Ishikawa (cell line): Measurements from ENCODE around the gene STAC2.

Source experiments
- CEBPB ChIP-seq: IDR thresholded peaks from 2 replicates; pipeline ENCODE4 v1.6.1; 2012
- CREB1 ChIP-seq: IDR thresholded peaks from 2 replicates; pipeline ENCODE4 v1.6.1; 2012; ENCODE audit warnings: low read depth
- EGR1 ChIP-seq: IDR thresholded peaks from 2 replicates; pipeline ENCODE4 v1.6.1; 2012
- EP300 ChIP-seq: IDR thresholded peaks from 2 replicates; pipeline ENCODE4 v1.6.1; 2012; ENCODE audit warnings: borderline replicate concordance
- FOXM1 ChIP-seq: IDR thresholded peaks from 2 replicates; pipeline ENCODE4 v1.6.1; 2012; ENCODE audit warnings: low read depth, borderline replicate concordance
- RAD21 ChIP-seq: IDR thresholded peaks from 2 replicates; pipeline ENCODE4 v1.6.1; 2012; ENCODE audit warnings: low read depth
- TAF1 ChIP-seq: IDR thresholded peaks from 2 replicates; pipeline ENCODE4 v1.6.1; 2012; ENCODE audit warnings: low read depth, mild to moderate bottlenecking
- TCF12 ChIP-seq: IDR thresholded peaks from 2 replicates; pipeline ENCODE4 v1.6.1; 2012; ENCODE audit warnings: low read depth
- TEAD4 ChIP-seq: IDR thresholded peaks from 2 replicates; pipeline ENCODE4 v1.6.1; 2012
- YY1 ChIP-seq: IDR thresholded peaks from 2 replicates; pipeline ENCODE4 v1.6.1; 2012; ENCODE audit warnings: low read depth
- ZBTB7A ChIP-seq: IDR thresholded peaks from 2 replicates; pipeline ENCODE4 v1.6.1; 2012; ENCODE audit warnings: low read depth
- TF ChIP-seq, protein P1 (sequence below): IDR thresholded peaks from 2 replicates; pipeline ENCODE4 v1.6.1; 2012
- TF ChIP-seq, protein P2 (sequence below): IDR thresholded peaks from 2 replicates; pipeline ENCODE4 v1.6.1; 2012
- TF ChIP-seq, protein P3 (sequence below): IDR thresholded peaks from 2 replicates; pipeline ENCODE4 v1.6.1; 2012; ENCODE audit warnings: low read depth, mild to moderate bottlenecking

The STAC2 gene

DNA sequence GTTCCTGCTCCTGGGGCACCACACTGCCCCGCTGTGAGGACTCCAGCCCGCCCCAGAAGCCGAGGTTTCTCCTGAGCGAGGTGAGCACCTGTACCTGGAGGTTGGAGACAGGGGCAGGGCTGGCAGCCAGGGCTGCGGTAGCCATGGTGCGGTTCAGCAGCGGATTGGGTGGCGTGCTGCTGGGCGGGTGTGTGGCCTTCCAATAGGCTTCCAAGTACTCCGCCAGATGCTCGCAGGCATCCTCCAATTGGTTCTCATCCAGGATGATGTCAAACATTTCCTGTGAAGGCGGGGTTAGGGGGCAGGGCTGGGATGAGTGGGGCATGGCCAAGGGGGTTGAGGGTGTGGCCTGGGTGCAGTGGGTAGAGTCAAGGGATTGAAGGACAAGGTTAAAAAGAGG, 48.5 kb downstream of the STAC2 start:
- TF ChIP-seq EP300 (no peak), YY1 (peak; percentile 58; the same call in 1 of the 2 replicates), CREB1 (peak; percentile 74), TAF1 (0 out of 2 replicates have a peak, but pooled peaks have one; percentile 26)
- TF ChIP-seq, protein P1, sequence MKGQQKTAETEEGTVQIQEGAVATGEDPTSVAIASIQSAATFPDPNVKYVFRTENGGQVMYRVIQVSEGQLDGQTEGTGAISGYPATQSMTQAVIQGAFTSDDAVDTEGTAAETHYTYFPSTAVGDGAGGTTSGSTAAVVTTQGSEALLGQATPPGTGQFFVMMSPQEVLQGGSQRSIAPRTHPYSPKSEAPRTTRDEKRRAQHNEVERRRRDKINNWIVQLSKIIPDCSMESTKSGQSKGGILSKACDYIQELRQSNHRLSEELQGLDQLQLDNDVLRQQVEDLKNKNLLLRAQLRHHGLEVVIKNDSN, result 0 out of 2 replicates have a peak, but pooled peaks have one; percentile 31
- TF ChIP-seq, protein P2, sequence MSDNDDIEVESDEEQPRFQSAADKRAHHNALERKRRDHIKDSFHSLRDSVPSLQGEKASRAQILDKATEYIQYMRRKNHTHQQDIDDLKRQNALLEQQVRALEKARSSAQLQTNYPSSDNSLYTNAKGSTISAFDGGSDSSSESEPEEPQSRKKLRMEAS, result peak; percentile 59; the same call in 1 of the 2 replicates

DNA sequence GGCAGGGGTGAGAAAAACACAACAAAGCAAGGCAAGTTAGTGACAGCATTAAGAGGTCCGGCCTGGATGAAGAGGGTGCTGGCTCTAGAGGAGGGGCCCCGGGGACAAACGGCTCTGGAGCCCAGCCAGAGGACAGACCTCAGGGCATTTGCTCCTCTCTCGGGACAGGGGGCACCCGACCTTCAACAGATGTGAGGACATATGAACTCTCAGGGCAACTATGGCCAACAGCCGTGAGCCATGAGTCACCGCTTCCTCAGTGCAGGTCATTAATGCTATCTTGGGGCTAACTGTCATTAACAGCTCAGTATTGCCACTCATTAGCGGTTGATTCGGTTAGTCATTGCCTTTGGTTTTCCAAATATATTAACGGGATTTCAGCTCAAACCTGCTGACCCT, 50.1 kb downstream of the STAC2 start:
- TF ChIP-seq TEAD4 (no peak), EP300 (no peak), TCF12 (no peak), ZBTB7A (no peak), RAD21 (no peak), CEBPB (no peak), EGR1 (no peak), YY1 (no peak), TAF1 (no peak)
- TF ChIP-seq, protein P3, sequence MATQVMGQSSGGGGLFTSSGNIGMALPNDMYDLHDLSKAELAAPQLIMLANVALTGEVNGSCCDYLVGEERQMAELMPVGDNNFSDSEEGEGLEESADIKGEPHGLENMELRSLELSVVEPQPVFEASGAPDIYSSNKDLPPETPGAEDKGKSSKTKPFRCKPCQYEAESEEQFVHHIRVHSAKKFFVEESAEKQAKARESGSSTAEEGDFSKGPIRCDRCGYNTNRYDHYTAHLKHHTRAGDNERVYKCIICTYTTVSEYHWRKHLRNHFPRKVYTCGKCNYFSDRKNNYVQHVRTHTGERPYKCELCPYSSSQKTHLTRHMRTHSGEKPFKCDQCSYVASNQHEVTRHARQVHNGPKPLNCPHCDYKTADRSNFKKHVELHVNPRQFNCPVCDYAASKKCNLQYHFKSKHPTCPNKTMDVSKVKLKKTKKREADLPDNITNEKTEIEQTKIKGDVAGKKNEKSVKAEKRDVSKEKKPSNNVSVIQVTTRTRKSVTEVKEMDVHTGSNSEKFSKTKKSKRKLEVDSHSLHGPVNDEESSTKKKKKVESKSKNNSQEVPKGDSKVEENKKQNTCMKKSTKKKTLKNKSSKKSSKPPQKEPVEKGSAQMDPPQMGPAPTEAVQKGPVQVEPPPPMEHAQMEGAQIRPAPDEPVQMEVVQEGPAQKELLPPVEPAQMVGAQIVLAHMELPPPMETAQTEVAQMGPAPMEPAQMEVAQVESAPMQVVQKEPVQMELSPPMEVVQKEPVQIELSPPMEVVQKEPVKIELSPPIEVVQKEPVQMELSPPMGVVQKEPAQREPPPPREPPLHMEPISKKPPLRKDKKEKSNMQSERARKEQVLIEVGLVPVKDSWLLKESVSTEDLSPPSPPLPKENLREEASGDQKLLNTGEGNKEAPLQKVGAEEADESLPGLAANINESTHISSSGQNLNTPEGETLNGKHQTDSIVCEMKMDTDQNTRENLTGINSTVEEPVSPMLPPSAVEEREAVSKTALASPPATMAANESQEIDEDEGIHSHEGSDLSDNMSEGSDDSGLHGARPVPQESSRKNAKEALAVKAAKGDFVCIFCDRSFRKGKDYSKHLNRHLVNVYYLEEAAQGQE, result no peak
- TF ChIP-seq, protein P2, result no peak

DNA sequence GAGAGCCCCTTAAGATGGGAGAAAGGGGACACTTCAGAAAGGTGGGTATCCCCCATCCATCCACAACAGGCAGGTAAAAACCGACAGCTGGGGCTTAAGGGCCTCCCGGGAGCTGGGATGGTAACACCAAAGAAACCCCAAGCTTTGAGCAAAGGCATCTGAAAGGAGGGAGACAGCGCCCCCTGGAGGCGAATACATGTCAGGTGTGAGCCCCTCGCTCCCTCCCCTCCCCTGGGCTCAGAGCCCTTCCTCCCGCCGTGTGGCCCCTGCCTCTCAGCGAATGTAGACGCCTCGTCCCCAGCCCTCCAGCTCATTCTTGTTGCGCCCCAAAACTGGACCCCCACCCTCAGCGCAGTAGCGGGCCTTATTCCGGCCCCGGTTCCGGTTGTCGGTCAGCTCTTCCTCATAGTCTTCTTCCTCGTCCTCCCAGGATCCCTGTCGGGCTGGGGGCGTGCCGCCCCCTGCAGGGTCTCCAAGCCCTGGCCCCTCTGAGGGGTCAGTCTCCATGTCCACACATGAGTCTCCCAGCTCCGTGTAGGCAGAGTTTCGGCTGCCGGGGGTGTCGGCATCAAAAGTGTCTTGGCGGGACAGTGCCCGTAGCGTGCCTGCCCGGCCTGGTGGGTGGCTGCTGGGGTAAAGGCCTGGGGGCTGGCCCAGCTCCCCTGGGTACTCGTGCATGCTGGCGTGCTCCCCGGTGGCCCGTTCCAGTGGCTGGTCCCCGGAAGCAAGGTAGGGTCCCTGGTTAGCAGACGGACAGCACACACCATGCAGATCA, 50.6 kb downstream of the STAC2 start:
- no peak for TF ChIP-seq TAF1
- peak; percentile 65 for TF ChIP-seq RAD21
- TF ChIP-seq ZBTB7A, result peak; percentile 90

DNA sequence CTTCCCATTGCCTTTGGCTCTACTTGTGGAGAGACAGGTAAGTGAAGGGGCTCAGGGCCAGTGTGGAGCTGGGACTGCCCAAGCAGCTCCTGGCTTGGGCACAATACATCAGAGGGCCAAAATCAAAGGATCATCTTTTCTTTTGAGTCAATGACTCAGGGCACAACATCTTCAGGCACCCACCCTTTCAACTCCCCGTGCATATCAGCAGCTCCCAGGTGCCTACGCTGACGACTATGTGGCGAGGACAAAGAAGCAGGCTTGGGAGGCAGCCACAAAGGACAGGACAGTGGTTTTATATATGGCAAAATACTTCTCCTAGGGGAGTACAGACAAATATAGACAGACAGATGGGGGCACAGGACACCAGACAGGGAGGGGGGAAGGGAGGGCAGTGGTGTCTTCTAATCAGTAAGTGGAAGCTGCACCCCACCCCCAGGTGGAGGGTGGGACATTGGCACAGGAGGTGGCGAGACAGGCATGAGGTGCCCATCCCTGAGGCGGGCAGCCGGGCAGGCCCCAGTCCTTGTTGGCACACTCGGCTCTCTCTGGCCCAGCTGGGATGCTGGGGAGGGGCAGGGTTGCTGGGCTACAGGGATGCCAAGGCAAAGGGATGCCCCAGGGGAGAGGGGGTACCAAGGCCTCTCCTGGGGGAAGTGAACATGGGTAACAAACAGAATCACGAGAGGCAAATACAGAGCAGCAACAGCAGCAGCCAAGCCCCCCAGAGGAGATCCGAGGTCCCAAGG, 52.0 kb downstream of the STAC2 start:
- TF ChIP-seq TCF12 (no peak), ZBTB7A (no peak)
- TF ChIP-seq, protein P2, result no peak

DNA sequence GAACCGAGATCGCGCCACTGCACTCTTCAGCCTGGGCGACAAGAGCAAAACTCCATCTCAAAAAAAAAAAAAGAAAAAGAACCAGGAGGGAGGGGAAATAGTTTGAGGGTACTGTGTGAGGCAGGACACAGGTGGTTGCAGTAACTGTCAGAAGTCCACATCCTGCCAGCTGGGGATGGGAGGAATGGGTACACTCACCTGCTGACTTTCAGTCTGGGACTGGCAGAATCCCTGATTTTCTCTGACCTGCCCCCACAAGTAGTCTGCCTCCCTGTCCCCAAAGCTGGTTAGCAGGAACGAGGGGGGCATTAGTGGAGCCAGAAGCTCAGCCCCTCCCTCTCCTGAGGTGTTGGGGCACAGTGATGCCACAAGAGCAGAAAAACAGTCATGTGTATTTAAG, 52.7 kb downstream of the STAC2 start:
- TF ChIP-seq EP300 (no peak), TEAD4 (no peak), FOXM1 (no peak), TAF1 (no peak), ZBTB7A (no peak), RAD21 (no peak), YY1 (no peak), CREB1 (no peak), TCF12 (no peak), EGR1 (no peak), CEBPB (no peak)
- TF ChIP-seq, protein P1, result no peak
- TF ChIP-seq, protein P3, result no peak
- TF ChIP-seq, protein P2, result no peak
